HG02798 (cell line): ENCODE data around the gene PTX4.

Experiments
- ATAC-seq: cut with Tn5 transposase; IDR thresholded peaks from one replicate; pipeline ENCODE4 v1.9.1; 2021; ENCODE audit warnings: mild to moderate bottlenecking; ENCODE audit not compliant: unreplicated experiment, poor library complexity

Gene PTX4

GRCh38 chr16:1488619-1489018 is at the start of gene PTX4:
Gene PTX4, minus strand, starts transcription at chr16:1488944. Its CDS starts 35 bp downstream, at chr16:1488909.
- no peak for ATAC-seq

- ATAC-seq, result no peak
These were observed 49.1 kb upstream of the PTX4 start for GRCh38 chr16:1537763-1538289.

- ATAC-seq, result no peak
These were observed 48.4 kb upstream of the PTX4 start for GRCh38 chr16:1537138-1537577.

GRCh38 chr16:1536601-1537000 is 47.9 kb upstream of the PTX4 start:
- ATAC-seq, result no peak

- no peak for ATAC-seq
These were observed 46.9 kb upstream of the PTX4 start for GRCh38 chr16:1535391-1536291.

- no peak for ATAC-seq
These were observed 45.6 kb upstream of the PTX4 start for GRCh38 chr16:1534021-1535020.

- no peak for ATAC-seq
These were observed 44.8 kb upstream of the PTX4 start, which contains the start of gene TMEM204 for GRCh38 chr16:1533443-1533951. Gene TMEM204, plus strand, starts transcription at chr16:1533666. Its CDS starts 610 bp downstream, at chr16:1534276.

- ATAC-seq, result no peak
These were observed 44.0 kb upstream of the PTX4 start for GRCh38 chr16:1532771-1533170.

GRCh38 chr16:1532081-1532760 is 43.5 kb upstream of the PTX4 start:
- ATAC-seq, result no peak

GRCh38 chr16:1531638-1531910 is 42.8 kb upstream of the PTX4 start:
- no peak for ATAC-seq

- no peak for ATAC-seq
These were observed 42.3 kb upstream of the PTX4 start for GRCh38 chr16:1530883-1531637.

GRCh38 chr16:1530349-1530882 is 41.7 kb upstream of the PTX4 start:
- ATAC-seq, result no peak

- no peak for ATAC-seq
These were observed 40.3 kb upstream of the PTX4 start for GRCh38 chr16:1528921-1529537.

- ATAC-seq, result no peak
These were observed 39.4 kb upstream of the PTX4 start for GRCh38 chr16:1527836-1528811.

- no peak for ATAC-seq
These were observed 38.1 kb upstream of the PTX4 start for GRCh38 chr16:1526608-1527555.

GRCh38 chr16:1525871-1526607 is 37.3 kb upstream of the PTX4 start:
- no peak for ATAC-seq
